ENCODE data around the gene STKLD1. TPM values are rescaled to one million over a fixed set of nuclear protein-coding genes. Genes with fewer than 3 reads are reported as not detected.

The STKLD1 gene
- total and polyA plus RNA-seq, 4 donors: 0.40 to 3.1 (median 1.1) TPM

GRCh38 chr9:133430244-133430643, 54.1 kb downstream of the STKLD1 start:
- H3K4me3 ChIP-seq: no peak overlapping the region
- 67 to 87% methylated on average over 1 of the region's 1 CpG for WGBS, 2 donors
- H3K9ac ChIP-seq (ENCODE audit: insufficient read depth in 1 of 2, low read length in 2 of 2): no peak overlapping the region
- ATAC-seq (ENCODE audit: insufficient read depth, low FRiP score): no peak
- H3K27ac ChIP-seq (ENCODE audit: low read depth in 1 of 2, low read length in 1 of 2): no peak overlapping the region
- peaks cover 0 to 5% (median 0%) of the 10 kb centered on the region in 5 donors for H3K4me1 ChIP-seq (ENCODE audit: control insufficient read depth in 5 of 5, insufficient read depth in 5 of 5, low read length in 5 of 5)
- no peak for TF ChIP-seq CTCF (IDR thresholded peaks at IDR 0.05; ENCODE audit: control extremely low read depth, extremely low read depth)
- DNase-seq: no peak
- no peaks in the 10 kb centered on the region for H3K36me3 ChIP-seq (ENCODE audit: control insufficient read depth in 4 of 4, insufficient read depth in 4 of 4, low read length in 4 of 4)
- peaks cover 0 to 3% (median 0%) of the 10 kb centered on the region in 4 donors for H3K9me3 ChIP-seq (ENCODE audit: control insufficient read depth in 4 of 4, insufficient read depth in 3 of 4, low read length in 3 of 4)
- peaks cover 0 to 3% (median 3%) of the 10 kb centered on the region in 3 donors for H3K27me3 ChIP-seq (ENCODE audit: control insufficient read depth in 3 of 3, insufficient read depth in 3 of 3, low read length in 2 of 3)

GRCh38 chr9:133433351-133433843, 57.2 kb downstream of the STKLD1 start:
- no peaks in the 10 kb centered on the region for H3K36me3 ChIP-seq (ENCODE audit: control insufficient read depth in 4 of 4, insufficient read depth in 4 of 4, low read length in 4 of 4)

GRCh38 chr9:133436681-133437080, 60.5 kb downstream of the STKLD1 start:
- DNase-seq (peak in 2 of 3 donors; percentile 38 to 72), ATAC-seq (ENCODE audit: insufficient read depth, low FRiP score) (no peak)
- WGBS, 2 donors: 81 to 84% methylated on average over 16 of the region's 16 CpGs
- no peaks in the 10 kb centered on the region for H3K4me1 ChIP-seq (ENCODE audit: control insufficient read depth in 5 of 5, insufficient read depth in 5 of 5, low read length in 5 of 5)
- H3K27me3 ChIP-seq (ENCODE audit: control insufficient read depth in 3 of 3, insufficient read depth in 3 of 3, low read length in 2 of 3): no peaks in the 10 kb centered on the region
- no peaks in the 10 kb centered on the region for H3K9me3 ChIP-seq (ENCODE audit: control insufficient read depth in 4 of 4, insufficient read depth in 3 of 4, low read length in 3 of 4)
- H3K4me3 ChIP-seq: no peak overlapping the region
- no peak for TF ChIP-seq CTCF (IDR thresholded peaks at IDR 0.05; ENCODE audit: control extremely low read depth, extremely low read depth)
- H3K27ac ChIP-seq (ENCODE audit: low read depth in 1 of 2, low read length in 1 of 2): no peak overlapping the region
- no peak overlapping the region for H3K9ac ChIP-seq (ENCODE audit: insufficient read depth in 1 of 2, low read length in 2 of 2)
- H3K36me3 ChIP-seq (ENCODE audit: control insufficient read depth in 4 of 4, insufficient read depth in 4 of 4, low read length in 4 of 4): no peaks in the 10 kb centered on the region

More at GRCh38 chr9:133433351-133433843, 57.2 kb downstream of the STKLD1 start:
- H3K4me3 ChIP-seq: no peak overlapping the region
- no peak for TF ChIP-seq CTCF (IDR thresholded peaks at IDR 0.05; ENCODE audit: control extremely low read depth, extremely low read depth)
- ATAC-seq (ENCODE audit: insufficient read depth, low FRiP score) (no peak), DNase-seq (no peak)
- WGBS, 2 donors: 84 to 89% methylated on average over 11 of the region's 11 CpGs
- peaks cover 0 to 5% (median 0%) of the 10 kb centered on the region in 5 donors for H3K4me1 ChIP-seq (ENCODE audit: control insufficient read depth in 5 of 5, insufficient read depth in 5 of 5, low read length in 5 of 5)
- H3K27me3 ChIP-seq (ENCODE audit: control insufficient read depth in 3 of 3, insufficient read depth in 3 of 3, low read length in 2 of 3): peaks cover 0 to 3% (median 0%) of the 10 kb centered on the region in 3 donors
- H3K9me3 ChIP-seq (ENCODE audit: control insufficient read depth in 4 of 4, insufficient read depth in 3 of 4, low read length in 3 of 4): no peaks in the 10 kb centered on the region
- no peak overlapping the region for H3K9ac ChIP-seq (ENCODE audit: insufficient read depth in 1 of 2, low read length in 2 of 2)
- H3K27ac ChIP-seq (ENCODE audit: low read depth in 1 of 2, low read length in 1 of 2): no peak overlapping the region

Measured in lung (tissue), 12 donors.